KG1 (cell line): ENCODE results near the gene WDR70.
"Not testable (repeated sequence)": the region's sequence is repeated elsewhere in the genome, so short reads cannot be mapped to it uniquely, and the experiment has no call there.

Experiments used
- DNase-seq: peaks from one replicate; lab custom pipeline; 2025; lab: John Stamatoyannopoulos, UW

WDR70 gene

GRCh38 chr5:37685211-37685610, 306.1 kb downstream of the WDR70 start:
- no peak for DNase-seq

DNA sequence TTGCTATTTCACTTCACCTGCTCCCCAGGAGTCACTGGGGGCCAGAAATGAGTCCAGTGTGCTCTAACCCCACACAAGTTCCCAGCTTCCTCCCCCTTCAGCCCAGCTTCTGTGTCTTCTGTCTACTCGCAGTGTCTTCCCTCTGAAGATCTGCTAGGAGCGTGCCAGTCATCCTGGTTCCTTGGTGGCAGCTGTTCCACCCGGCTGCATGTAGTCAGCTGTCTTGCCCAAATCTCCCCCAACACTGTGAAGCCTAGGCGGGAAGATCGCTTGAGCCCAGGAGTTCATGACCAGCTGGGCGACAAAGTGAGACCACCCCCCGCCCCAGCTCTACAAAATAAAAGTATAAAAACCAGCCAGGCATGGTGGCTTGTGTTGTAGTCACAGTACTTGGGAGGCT, 306.7 kb downstream of the WDR70 start:
- no peak for DNase-seq

- DNase-seq: not testable (repeated sequence)
Measured at GRCh38 chr5:37688925-37689324, 309.8 kb downstream of the WDR70 start.

DNA sequence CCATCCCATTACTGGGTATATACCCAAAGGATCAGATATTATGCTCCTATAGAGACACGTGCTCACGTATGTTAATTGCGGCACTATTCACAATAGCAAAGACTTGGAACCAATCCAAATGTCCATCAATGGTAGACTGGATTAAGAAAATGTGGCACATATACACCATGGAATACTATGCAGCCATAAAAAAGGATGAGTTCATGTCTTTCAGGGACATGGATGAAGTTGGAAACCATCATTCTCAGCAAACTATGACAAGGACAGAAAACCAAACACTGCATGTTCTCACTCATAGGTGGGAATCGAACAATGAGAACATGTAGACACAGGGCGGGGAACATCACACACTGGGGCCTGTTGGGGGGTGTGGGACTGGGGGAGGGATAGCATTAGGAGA, 315.2 kb downstream of the WDR70 start:
- not testable (repeated sequence) for DNase-seq

GRCh38 chr5:37694867-37695266, 315.7 kb downstream of the WDR70 start:
- no peak for DNase-seq

GRCh38 chr5:37695647-37696046, 316.5 kb downstream of the WDR70 start:
- DNase-seq: no peak

- no peak for DNase-seq
Measured at GRCh38 chr5:37696190-37697021, 317.3 kb downstream of the WDR70 start.

- DNase-seq: no peak
Measured at GRCh38 chr5:37701868-37702267, 322.8 kb downstream of the WDR70 start.

DNA sequence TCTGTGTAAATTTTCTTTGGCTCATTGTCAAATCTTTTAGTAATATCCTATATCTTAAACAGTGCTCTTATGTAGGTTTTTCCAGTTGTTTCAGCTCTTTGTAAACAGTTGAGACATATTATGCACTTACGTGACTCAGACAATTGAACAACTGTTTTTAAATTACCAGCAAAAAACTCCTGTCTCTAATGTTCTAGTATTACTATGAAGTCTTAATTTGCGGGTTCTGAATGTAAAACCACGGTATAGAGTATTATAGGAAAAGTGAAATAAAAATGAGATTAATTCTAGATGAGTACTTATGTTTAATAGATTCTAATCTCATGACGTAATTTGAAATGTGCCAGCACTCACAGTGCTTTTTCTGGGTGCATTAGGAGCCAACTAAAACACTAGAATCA, 324.7 kb downstream of the WDR70 start:
- DNase-seq: no peak

DNA sequence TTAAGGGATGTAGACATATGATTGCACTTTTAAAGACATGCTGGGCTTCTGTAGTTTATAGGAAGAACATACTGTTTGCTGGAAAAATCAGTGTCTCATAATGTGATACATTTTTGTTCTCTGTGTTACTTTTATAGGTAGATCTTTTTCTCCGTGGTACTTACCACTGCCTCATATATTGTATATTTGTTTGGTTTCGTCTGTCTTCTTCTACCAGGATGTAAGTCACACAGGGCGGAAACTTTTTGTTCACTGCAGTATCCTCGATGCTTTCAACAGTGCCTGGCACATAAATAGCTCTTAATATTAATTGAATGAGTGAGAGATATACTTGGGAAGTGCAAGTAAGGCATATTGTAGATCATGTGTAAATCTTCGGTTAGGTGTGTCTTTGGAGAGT, 325.3 kb downstream of the WDR70 start:
- DNase-seq: no peak

DNA sequence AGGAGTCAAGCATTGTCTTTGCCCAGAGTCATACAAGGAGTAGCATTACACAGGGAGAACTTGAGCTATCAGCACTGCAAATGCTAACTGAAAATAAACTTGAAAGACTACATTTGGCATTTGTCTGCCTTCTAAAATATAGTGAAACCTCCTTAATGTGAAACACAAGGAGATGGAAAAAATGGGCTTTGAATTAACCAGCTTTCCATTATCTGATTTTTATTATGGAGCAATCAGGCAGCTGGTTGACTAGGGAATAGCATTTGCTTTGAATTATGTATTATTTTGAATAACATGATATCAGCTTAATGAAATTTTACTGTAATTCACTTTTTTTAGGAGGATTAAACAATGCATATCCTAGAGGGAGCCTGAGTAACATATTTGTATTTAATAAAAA, 329.9 kb downstream of the WDR70 start:
- no peak for DNase-seq

- no peak for DNase-seq
Measured at GRCh38 chr5:37710965-37711364, 331.8 kb downstream of the WDR70 start.

- DNase-seq: no peak
Measured at GRCh38 chr5:37712750-37713149, 333.6 kb downstream of the WDR70 start.

GRCh38 chr5:37714756-37715155, 335.6 kb downstream of the WDR70 start:
- DNase-seq: no peak

GRCh38 chr5:37715361-37715760, 336.2 kb downstream of the WDR70 start:
- no peak for DNase-seq

DNA sequence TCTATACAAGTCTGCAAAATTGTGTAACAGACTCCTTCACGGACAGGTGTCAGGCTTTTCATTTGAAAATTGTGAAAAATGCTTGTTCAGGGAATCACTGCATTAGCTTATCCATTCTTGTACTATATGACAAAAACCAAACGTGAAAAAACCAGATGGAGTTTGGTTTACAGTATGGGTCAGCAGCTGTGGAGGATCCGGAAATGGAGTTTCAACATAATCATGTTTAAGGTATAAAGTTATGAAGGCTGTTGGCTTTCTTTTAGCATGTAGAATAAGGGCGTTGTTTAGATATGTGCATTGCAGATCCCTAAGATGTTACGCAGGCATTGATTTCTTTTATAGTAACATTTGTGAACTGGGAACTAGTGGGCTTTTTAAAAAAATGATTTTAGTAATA, 336.9 kb downstream of the WDR70 start:
- no peak for DNase-seq

DNA sequence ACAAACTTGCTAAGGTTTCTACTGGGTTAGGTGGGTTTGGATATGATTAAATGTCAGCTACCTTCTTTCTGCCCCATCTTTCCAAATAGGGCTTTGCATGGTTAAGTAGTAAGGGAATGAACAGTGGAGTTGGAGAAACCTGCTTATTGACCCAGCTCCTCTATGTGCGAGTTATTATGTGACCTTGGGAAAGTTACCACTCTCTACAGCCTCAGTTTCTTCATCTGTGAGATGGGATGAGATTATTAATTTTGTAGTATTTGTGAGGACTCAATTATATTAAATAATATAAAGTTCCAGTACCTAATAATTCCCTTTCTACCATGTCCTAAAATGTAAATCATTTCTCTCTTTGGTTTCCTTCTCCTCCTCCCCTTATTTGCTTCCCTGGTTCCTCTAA, 337.3 kb downstream of the WDR70 start:
- DNase-seq: no peak

DNA sequence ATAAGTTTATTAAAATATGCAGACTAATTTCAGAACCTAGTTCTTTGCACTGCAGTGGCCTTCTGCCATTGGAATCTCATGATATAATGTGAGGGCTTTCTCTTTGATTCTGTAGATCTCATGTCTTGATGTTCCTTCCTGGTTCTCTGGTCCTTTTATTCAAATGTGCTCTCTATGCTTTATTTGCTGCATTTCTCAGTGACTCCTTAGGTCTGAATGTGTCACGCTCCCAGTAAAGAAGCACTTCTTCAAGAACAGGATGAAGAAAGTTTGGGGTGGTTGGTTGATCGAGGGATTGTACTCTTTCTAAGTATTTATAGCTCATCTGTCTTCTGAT, 338.1 kb downstream of the WDR70 start:
- DNase-seq: no peak

GRCh38 chr5:37717613-37718431, 338.7 kb downstream of the WDR70 start:
- no peak for DNase-seq

- DNase-seq: no peak
Measured at GRCh38 chr5:37720550-37720952, 341.4 kb downstream of the WDR70 start.

DNA sequence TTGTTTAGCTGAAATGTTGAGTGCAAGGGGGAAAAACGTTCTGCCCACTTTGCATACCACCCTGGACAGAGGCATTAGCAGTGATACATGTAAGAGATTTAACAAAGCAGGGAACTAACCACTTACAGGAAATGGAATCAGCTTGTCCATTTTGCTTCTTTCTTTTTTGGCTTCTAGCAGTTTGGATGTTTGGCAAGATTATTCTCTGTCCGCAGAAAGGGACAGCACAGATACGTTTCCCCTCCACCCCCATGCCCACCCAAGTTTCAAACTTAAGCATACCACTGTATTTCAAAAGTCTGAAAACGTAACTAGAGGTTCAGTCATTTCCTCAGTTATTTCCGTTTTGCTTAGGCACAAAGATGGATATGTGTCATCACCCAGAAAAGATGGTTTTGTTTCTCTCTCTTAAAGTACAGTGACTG, 342.3 kb downstream of the WDR70 start:
- DNase-seq: no peak

DNA sequence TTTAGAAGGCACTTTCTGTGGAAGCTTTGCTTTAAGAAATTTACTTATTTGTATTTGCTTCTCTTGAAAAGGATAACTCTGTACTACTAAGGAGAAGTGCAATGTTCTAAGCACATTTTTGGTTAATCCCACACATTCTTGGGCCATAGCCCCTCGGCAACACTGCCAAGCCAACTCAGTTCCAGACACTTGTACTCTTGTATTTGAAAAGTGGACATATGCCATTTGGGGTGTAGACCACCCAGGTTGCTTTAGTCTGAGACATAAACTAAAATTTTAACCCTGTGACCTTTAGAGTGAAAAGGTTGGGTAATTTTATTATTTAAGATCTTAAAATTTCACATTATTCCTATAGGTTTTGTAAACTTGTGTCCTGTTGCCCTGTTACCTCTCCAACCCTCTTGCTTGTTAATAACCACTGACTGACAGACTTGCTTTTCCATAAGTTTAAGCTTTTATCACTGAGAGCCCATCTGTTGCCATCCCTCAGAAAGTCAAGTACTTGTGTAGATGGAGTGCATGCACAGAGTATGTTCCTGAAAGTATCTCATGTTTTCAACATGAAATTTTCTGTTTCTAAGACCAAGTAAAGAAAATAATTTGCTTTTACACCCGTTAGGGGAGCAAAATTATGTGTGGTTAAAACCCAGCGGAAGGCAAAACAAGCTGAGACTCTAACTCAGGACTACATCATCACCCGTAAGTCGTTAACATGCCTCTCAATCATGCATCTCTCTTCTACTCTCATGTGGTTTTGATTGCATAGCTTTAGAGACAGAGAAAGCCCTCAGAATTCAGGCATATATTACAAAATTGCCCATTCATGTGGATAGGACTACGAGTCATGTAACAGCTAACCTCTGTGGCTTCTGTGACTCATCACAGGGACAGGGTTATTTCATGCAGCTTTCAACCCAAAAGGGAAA, 343.4 kb downstream of the WDR70 start:
- no peak for DNase-seq
